CMK (cell line): Measurements from ENCODE around the gene PHLDB1.
"Not testable (repeated sequence)": the region's sequence is repeated elsewhere in the genome, so short reads cannot be mapped to it uniquely, and the experiment has no call there.

Source experiments
- DNase-seq: peaks from one replicate; pipeline ENCODE4 v3.0.0-alpha.2; 2010; ENCODE audit warnings: low read depth

Gene PHLDB1

GRCh38 chr11:118658429-118659313, 51.3 kb downstream of the PHLDB1 start:
- DNase-seq = no peak

- peak; percentile 76 for DNase-seq
Measured at GRCh38 chr11:118659314-118659952, 52.0 kb downstream of the PHLDB1 start.

GRCh38 chr11:118659953-118660680, 52.7 kb downstream of the PHLDB1 start:
- no peak for DNase-seq

- no peak for DNase-seq
Measured at GRCh38 chr11:118660681-118661424, 53.4 kb downstream of the PHLDB1 start.

- DNase-seq = no peak
Measured at GRCh38 chr11:118661425-118662301, 54.2 kb downstream of the PHLDB1 start.

- DNase-seq = no peak
Measured at GRCh38 chr11:118662401-118663271, 55.2 kb downstream of the PHLDB1 start.

GRCh38 chr11:118663381-118663780, 56.0 kb downstream of the PHLDB1 start:
- no peak for DNase-seq

GRCh38 chr11:118663902-118664301, 56.5 kb downstream of the PHLDB1 start:
- no peak for DNase-seq

- no peak for DNase-seq
Measured at GRCh38 chr11:118666371-118666770, 59.0 kb downstream of the PHLDB1 start.

- no peak for DNase-seq
Measured at GRCh38 chr11:118670063-118670462, 62.6 kb downstream of the PHLDB1 start.

- no peak for DNase-seq
Measured at GRCh38 chr11:118671254-118671653, 63.8 kb downstream of the PHLDB1 start.

GRCh38 chr11:118672846-118673245, 65.4 kb downstream of the PHLDB1 start:
- no peak for DNase-seq

GRCh38 chr11:118673361-118674081, 66.1 kb downstream of the PHLDB1 start:
- DNase-seq = no peak

GRCh38 chr11:118674082-118674435, 66.6 kb downstream of the PHLDB1 start:
- DNase-seq = no peak

- no peak for DNase-seq
Measured at GRCh38 chr11:118677977-118678376, 70.6 kb downstream of the PHLDB1 start.

- not testable (repeated sequence) for DNase-seq
Measured at GRCh38 chr11:118678908-118679307, 71.5 kb downstream of the PHLDB1 start.

GRCh38 chr11:118679483-118679882, 72.1 kb downstream of the PHLDB1 start, which contains the start of gene TREH:
TREH (minus strand) TSS chr11:118679650; CDS start chr11:118679627, 23 bp downstream.
- no peak for DNase-seq

- no peak for DNase-seq
Measured at GRCh38 chr11:118682372-118682771, 75.0 kb downstream of the PHLDB1 start.

GRCh38 chr11:118682939-118683338, 75.5 kb downstream of the PHLDB1 start:
- not testable (repeated sequence) for DNase-seq
